ENCODE measurements around the gene ZFYVE19. TPM values are rescaled to one million over a fixed set of nuclear protein-coding genes. Genes with fewer than 3 reads are reported as not detected.
"Not testable (repeated sequence)": the region's sequence is repeated elsewhere in the genome, so short reads cannot be mapped to it uniquely, and the experiment has no call there.

The ZFYVE19 gene
- total and polyA plus RNA-seq, 2 donors (not counting 3 experiments of a cell fraction or from before 2014, with no cell fraction given), result 29.7 to 47.2 TPM

DNA sequence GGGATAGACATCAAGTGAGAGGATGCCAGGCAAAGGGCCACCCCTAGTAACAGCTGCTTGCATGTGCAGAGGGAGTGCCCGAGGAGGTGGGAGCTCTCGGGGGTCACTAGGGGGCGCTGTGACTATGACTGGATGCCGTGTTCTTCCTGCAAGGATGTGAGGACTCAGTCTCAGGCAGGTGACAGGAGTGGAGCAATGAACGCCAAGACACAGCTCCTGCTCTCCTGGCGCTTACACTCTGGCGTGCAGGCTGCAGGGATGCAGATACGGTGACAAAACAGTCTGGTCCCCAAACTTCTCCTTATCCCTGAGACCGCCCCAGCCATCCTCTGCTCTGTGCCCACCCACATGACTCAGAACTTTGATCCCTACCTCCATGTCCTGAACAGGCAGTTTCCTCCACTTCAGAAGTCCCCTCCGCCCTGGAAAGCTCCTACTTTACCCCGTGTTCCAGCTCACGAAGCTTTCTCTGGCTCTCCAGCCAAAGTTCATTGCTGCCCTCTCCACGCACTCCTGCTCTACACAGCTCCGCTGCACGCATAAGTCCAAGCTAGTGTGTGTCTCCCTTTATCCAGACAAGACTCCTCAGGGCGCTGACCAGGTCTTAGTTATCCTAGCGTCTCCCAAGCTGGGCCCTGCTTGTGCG lies 52.4 kb downstream of the ZFYVE19 start:
- H2AFZ ChIP-seq (ENCODE audit: low read depth, low read length), result peak overlapping the region; percentile 25
- TF ChIP-seq FOS (IDR thresholded peaks at IDR 0.05; ENCODE audit: borderline replicate concordance, insufficient read depth, low read length), result no peak
- TF ChIP-seq, protein P1, sequence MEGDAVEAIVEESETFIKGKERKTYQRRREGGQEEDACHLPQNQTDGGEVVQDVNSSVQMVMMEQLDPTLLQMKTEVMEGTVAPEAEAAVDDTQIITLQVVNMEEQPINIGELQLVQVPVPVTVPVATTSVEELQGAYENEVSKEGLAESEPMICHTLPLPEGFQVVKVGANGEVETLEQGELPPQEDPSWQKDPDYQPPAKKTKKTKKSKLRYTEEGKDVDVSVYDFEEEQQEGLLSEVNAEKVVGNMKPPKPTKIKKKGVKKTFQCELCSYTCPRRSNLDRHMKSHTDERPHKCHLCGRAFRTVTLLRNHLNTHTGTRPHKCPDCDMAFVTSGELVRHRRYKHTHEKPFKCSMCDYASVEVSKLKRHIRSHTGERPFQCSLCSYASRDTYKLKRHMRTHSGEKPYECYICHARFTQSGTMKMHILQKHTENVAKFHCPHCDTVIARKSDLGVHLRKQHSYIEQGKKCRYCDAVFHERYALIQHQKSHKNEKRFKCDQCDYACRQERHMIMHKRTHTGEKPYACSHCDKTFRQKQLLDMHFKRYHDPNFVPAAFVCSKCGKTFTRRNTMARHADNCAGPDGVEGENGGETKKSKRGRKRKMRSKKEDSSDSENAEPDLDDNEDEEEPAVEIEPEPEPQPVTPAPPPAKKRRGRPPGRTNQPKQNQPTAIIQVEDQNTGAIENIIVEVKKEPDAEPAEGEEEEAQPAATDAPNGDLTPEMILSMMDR (IDR thresholded peaks at IDR 0.05; ENCODE audit: extremely low read depth in 1 of 2, insufficient read depth in 1 of 2, low read depth in 1 of 2, low read length in 2 of 2), result peak; percentile 87 to 97
- intact Hi-C loops (cut with micrococcal nuclease) (loop anchor here (5.0 kb wide), 1 partner anchor 163 kb away; no protein-coding TSS in a partner anchor), dilution Hi-C loops (cut with MboI; ENCODE audit: extremely low pct_ligation_motif_present, low sequenced_read_pairs) (no loop called here)
- H3K4me1 ChIP-seq (ENCODE audit: control insufficient read depth, extremely low read depth, insufficient read depth, low read length), result no peaks in the 10 kb centered on the region
- CTCF ChIA-PET, result interaction anchor here (0.6 to 7.3 kb wide), 54 partner anchors 10 to 502 kb away, joined by 3 to 251 read pairs (median 6); partner anchors contain the start of genes C15orf62, CCDC32, DISP2 and GCHFR
- no TSS peak for BruUV-seq (replicated peaks)
- H3K4me3 ChIP-seq (replicated peaks in 1 of 3; ENCODE audit: insufficient read depth in 1 of 3, low read depth in 1 of 3, low read length in 3 of 3), result no peak overlapping the region
- no peak overlapping the region for H3K27ac ChIP-seq (ENCODE audit: insufficient read depth, low read depth, low read length)
- no peaks in the 10 kb centered on the region for H3K27me3 ChIP-seq (ENCODE audit: control insufficient read depth in 2 of 2, insufficient read depth in 2 of 2, low read length in 2 of 2)
- no peak overlapping the region for H3K9ac ChIP-seq (replicated peaks; ENCODE audit: extremely low read depth, insufficient read depth, low read length)
- POLR2A ChIA-PET, result interaction anchor here (1.1 to 1.9 kb wide), 2 partner anchors 32 to 35 kb away, joined by 4 to 5 read pairs; partner anchors contain the start of gene VPS18
- H3K9me3 ChIP-seq (replicated peaks; ENCODE audit: control insufficient read depth, insufficient read depth, low read length), result no peaks in the 10 kb centered on the region
- FAIRE-seq (peak; percentile 93), DNase-seq (ENCODE audit: low read depth, low spot score) (peak; percentile 73)
- H3K9me1 ChIP-seq (replicated peaks; ENCODE audit: control insufficient read depth, extremely low read depth, insufficient read depth, low read length), result no peaks in the 10 kb centered on the region
- H3K36me3 ChIP-seq (ENCODE audit: control insufficient read depth in 2 of 2, extremely low read depth in 1 of 2, insufficient read depth in 2 of 2, low read length in 2 of 2), result no peaks in the 10 kb centered on the region
- no peak overlapping the region for H3K4me2 ChIP-seq (ENCODE audit: insufficient read depth, low read length)
- H4K20me1 ChIP-seq (replicated peaks; ENCODE audit: control insufficient read depth, extremely low read depth, insufficient read depth, low read length), result no peaks in the 10 kb centered on the region
- H3K79me2 ChIP-seq (ENCODE audit: control insufficient read depth, insufficient read depth, low read length), result no peaks in the 10 kb centered on the region

DNA sequence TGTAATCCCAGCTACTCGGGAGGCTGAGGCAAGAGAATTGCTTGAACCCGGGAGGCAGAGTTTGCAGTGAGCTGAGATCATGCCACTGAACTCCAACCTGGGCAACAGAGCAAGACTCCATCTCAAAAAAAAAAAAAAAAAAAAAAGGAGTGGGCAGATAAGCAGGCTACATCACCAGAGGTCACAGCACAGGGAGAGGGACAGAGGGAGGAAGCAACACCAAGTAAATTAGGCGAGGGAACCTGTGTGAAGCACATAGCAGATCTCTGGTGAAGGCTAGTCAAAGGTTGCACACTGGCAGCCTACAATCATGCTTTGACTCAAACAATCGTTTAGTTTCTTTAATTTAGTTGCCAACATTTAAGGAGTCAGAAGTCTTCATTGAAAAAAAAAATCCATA lies 54.3 kb downstream of the ZFYVE19 start:
- H3K79me2 ChIP-seq (ENCODE audit: control insufficient read depth, insufficient read depth, low read length); H2AFZ ChIP-seq (ENCODE audit: low read depth, low read length); H3K4me3 ChIP-seq (replicated peaks in 1 of 3; ENCODE audit: insufficient read depth in 1 of 3, low read depth in 1 of 3, low read length in 3 of 3); H3K9ac ChIP-seq (replicated peaks; ENCODE audit: extremely low read depth, insufficient read depth, low read length); dilution Hi-C loops (cut with MboI; ENCODE audit: extremely low pct_ligation_motif_present, low sequenced_read_pairs); H3K4me2 ChIP-seq (ENCODE audit: insufficient read depth, low read length); FAIRE-seq; POLR2A ChIA-PET; H3K36me3 ChIP-seq (ENCODE audit: control insufficient read depth in 2 of 2, extremely low read depth in 1 of 2, insufficient read depth in 2 of 2, low read length in 2 of 2); DNase-seq (ENCODE audit: low read depth, low spot score); intact Hi-C loops (cut with micrococcal nuclease); BruUV-seq (replicated peaks); H3K27me3 ChIP-seq (ENCODE audit: control insufficient read depth in 2 of 2, insufficient read depth in 2 of 2, low read length in 2 of 2); H3K27ac ChIP-seq (ENCODE audit: insufficient read depth, low read depth, low read length); H3K9me3 ChIP-seq (replicated peaks; ENCODE audit: control insufficient read depth, insufficient read depth, low read length); H3K4me1 ChIP-seq (ENCODE audit: control insufficient read depth, extremely low read depth, insufficient read depth, low read length); H3K9me1 ChIP-seq (replicated peaks; ENCODE audit: control insufficient read depth, extremely low read depth, insufficient read depth, low read length); H4K20me1 ChIP-seq (replicated peaks; ENCODE audit: control insufficient read depth, extremely low read depth, insufficient read depth, low read length): not testable (repeated sequence)
- CTCF ChIA-PET, result interaction anchor here (0.7 to 7.3 kb wide), 4 partner anchors 11 to 114 kb away, joined by 3 to 146 read pairs (median 8); partner anchors contain the start of genes RHOV and VPS18

Data from endothelial cell of umbilical vein (primary cell).